Measurements from ENCODE around the gene MIAT. TPM values are rescaled to one million over a fixed set of nuclear protein-coding genes. Genes with fewer than 3 reads are reported as not detected.

The MIAT gene
- total and polyA plus RNA-seq, 2 donors (not counting 1 experiment from before 2014, with no cell fraction given), result 1.9 to 10.2 TPM

DNA sequence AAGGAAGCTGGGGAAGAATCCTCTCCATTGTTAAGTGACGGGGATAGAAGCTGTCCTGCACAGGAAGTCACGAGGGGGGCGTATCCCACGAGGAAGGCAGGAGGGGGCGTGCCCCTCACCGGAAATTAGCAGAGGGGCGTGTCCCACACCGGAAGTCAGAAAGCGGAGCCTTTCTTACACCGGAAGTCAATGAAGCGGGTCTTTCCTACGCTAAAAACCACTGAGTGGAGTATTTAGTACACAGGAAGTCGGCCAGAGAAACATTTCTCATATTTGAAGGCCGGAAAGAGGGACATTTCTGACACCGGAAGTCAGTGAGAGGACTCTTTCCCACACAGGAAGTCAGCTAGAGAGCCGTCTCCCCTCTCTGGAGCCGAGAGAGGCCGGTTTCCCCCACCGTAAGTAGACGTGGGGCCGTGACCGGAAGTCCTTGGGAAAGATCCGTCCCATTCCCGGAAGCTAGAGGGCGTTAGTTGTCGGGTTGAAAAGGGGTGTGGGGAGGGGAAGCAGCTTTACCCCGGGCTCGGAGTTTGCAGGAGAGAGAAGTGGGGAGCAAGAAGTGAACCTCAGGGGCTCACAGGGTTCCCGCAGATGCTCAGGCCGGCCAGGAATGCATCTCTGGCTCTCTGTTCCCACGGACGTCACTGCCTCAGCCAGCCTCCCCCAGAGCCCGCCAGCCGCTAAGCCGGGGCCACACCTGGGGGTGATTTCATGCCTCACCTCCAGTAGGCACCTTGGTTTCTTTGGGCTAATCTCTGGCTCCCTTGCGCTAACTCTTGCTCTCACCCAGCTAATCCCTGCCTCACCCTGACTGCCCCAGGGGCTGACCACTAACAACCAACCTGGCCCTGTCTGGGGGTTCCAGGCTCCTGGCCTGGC, 15.4 kb downstream of the MIAT start:
- Histone ChIP-seq H3K79me2 (ENCODE audit: control insufficient read depth, insufficient read depth, low read length) (peaks cover 14% of the 10 kb centered on the region), H3K9me3 (ENCODE audit: control insufficient read depth, insufficient read depth, low read depth, low read length) (no peaks in the 10 kb centered on the region), H3K9ac (ENCODE audit: insufficient read depth, low read length) (peak overlapping the region; percentile 80), H3K4me1 (ENCODE audit: control insufficient read depth, extremely low read depth, insufficient read depth, low read length) (peaks cover 2% of the 10 kb centered on the region), H2AFZ (ENCODE audit: low read length) (peak overlapping the region; percentile 88), H3K27me3 (ENCODE audit: control insufficient read depth, insufficient read depth, low read length) (no peaks in the 10 kb centered on the region), H3K4me3 (replicated peaks in 1 of 4; ENCODE audit: control extremely low read depth in 1 of 4, insufficient read depth in 1 of 4, low read depth in 3 of 4, low read length in 4 of 4) (peak overlapping the region; percentile 73 to 95 (median 84)), H3K27ac (ENCODE audit: insufficient read depth, low read length) (peak overlapping the region; percentile 96), H3K4me2 (ENCODE audit: extremely low read depth, insufficient read depth, low read length) (peak overlapping the region; percentile 87), H4K20me1 (ENCODE audit: control insufficient read depth, extremely low read depth, insufficient read depth, low read length) (no peaks in the 10 kb centered on the region), H3K36me3 (ENCODE audit: control insufficient read depth, insufficient read depth, low read length) (no peaks in the 10 kb centered on the region)
- peak; percentile 96 to 97 for DNase-seq (ENCODE audit: low read depth in 2 of 2)
- TF ChIP-seq, protein P1, sequence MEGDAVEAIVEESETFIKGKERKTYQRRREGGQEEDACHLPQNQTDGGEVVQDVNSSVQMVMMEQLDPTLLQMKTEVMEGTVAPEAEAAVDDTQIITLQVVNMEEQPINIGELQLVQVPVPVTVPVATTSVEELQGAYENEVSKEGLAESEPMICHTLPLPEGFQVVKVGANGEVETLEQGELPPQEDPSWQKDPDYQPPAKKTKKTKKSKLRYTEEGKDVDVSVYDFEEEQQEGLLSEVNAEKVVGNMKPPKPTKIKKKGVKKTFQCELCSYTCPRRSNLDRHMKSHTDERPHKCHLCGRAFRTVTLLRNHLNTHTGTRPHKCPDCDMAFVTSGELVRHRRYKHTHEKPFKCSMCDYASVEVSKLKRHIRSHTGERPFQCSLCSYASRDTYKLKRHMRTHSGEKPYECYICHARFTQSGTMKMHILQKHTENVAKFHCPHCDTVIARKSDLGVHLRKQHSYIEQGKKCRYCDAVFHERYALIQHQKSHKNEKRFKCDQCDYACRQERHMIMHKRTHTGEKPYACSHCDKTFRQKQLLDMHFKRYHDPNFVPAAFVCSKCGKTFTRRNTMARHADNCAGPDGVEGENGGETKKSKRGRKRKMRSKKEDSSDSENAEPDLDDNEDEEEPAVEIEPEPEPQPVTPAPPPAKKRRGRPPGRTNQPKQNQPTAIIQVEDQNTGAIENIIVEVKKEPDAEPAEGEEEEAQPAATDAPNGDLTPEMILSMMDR (conservative IDR thresholded peaks at IDR 0.05 in 1 of 2, IDR thresholded peaks at IDR 0.05 in 1 of 2; ENCODE audit: low read depth in 1 of 2, low read length in 2 of 2), result peak; percentile 35 to 67
- no peak for TF ChIP-seq EZH2 (IDR thresholded peaks at IDR 0.05; ENCODE audit: low read length, missing control alignments)

DNA sequence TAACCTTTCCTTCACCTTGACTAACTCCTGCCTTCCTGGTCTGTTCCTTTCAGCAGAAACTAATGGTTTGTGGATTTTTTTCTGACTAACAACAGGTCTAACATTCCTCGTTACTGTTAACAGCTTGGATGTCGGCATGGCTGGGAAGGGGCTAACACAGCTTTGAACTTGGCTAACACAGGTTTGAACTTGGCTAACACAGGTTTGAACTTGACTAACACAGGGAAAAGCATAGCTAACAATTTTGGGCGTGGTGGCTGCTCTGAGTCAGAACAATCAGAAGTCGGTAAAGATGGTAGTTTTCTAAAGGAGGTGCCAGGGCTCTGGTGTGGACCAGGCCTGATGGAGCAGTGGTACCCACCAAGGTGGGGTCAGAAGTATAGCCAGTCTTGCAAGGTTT, 16.1 kb downstream of the MIAT start:
- TF ChIP-seq, protein P1 (conservative IDR thresholded peaks at IDR 0.05 in 1 of 2, IDR thresholded peaks at IDR 0.05 in 1 of 2; ENCODE audit: low read depth in 1 of 2, low read length in 2 of 2), result no peak
- no peak for TF ChIP-seq EZH2 (IDR thresholded peaks at IDR 0.05; ENCODE audit: low read length, missing control alignments)
- H4K20me1 ChIP-seq (ENCODE audit: control insufficient read depth, extremely low read depth, insufficient read depth, low read length), result no peaks in the 10 kb centered on the region
- H3K79me2 ChIP-seq (ENCODE audit: control insufficient read depth, insufficient read depth, low read length), result peaks cover 14% of the 10 kb centered on the region
- H3K27me3 ChIP-seq (ENCODE audit: control insufficient read depth, insufficient read depth, low read length), result no peaks in the 10 kb centered on the region
- H2AFZ ChIP-seq (ENCODE audit: low read length), result no peak overlapping the region
- no peaks in the 10 kb centered on the region for H3K36me3 ChIP-seq (ENCODE audit: control insufficient read depth, insufficient read depth, low read length)
- H3K9ac ChIP-seq (ENCODE audit: insufficient read depth, low read length), result peak overlapping the region; percentile 80
- peak; percentile 12 to 58 for DNase-seq (ENCODE audit: low read depth in 2 of 2)
- H3K27ac ChIP-seq (ENCODE audit: insufficient read depth, low read length), result peak overlapping the region; percentile 96
- H3K9me3 ChIP-seq (ENCODE audit: control insufficient read depth, insufficient read depth, low read depth, low read length), result no peaks in the 10 kb centered on the region
- peak overlapping the region; percentile 73 to 95 (median 84) for H3K4me3 ChIP-seq (replicated peaks in 1 of 4; ENCODE audit: control extremely low read depth in 1 of 4, insufficient read depth in 1 of 4, low read depth in 3 of 4, low read length in 4 of 4)
- H3K4me2 ChIP-seq (ENCODE audit: extremely low read depth, insufficient read depth, low read length), result peak overlapping the region; percentile 87
- H3K4me1 ChIP-seq (ENCODE audit: control insufficient read depth, extremely low read depth, insufficient read depth, low read length), result peaks cover 2% of the 10 kb centered on the region

DNA sequence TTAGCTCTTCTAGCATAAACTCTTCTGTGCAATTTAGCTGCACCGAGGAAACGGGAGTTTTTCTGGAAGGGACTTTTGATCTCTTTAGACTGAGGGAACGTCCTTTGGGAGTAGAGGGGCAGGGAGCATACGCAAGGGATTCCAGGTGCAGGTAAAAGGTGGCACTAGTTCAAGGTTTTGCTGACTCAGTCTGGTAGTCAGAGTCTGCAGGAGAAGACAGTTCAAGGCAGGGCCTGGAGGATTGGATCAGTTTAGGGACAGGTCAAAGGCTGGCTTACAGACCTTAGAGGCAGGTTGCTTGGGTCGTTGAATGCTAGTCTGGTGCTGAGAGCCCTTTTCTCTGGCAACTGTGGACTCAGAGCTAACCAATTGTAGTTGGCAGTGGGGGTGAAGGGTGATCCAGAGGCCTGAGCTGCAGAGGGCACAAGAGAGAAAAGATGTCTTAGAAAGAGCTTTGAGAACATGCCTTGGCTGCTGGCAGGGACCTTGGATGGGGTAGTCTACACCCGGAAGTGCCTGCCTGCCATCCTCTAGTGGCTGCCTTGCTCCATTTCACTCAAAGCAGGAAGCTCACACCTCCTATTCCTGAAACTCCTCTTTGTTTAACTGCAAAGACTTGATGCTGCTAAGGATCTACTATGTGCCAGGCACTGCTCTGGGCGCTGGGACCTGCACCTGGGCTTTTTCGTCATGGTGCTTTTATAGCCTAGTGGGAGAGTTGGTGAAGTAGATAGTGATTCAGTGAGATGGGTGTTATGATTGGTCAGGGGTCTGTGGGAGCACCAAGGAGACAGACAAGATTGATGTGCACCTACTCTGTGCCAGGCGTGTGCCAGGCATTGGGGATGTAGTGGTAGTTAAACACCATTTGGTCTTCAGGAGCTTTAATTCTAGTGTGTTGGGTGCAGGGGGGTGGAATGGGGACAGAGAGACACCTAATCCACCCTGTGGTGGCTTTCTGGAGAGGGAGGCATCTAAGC, 17.1 kb downstream of the MIAT start:
- TF ChIP-seq, protein P1 (conservative IDR thresholded peaks at IDR 0.05 in 1 of 2, IDR thresholded peaks at IDR 0.05 in 1 of 2; ENCODE audit: low read depth in 1 of 2, low read length in 2 of 2), result no peak
- no peak for TF ChIP-seq EZH2 (IDR thresholded peaks at IDR 0.05; ENCODE audit: low read length, missing control alignments)
- Histone ChIP-seq H3K27me3 (ENCODE audit: control insufficient read depth, insufficient read depth, low read length) (no peaks in the 10 kb centered on the region), H3K36me3 (ENCODE audit: control insufficient read depth, insufficient read depth, low read length) (no peaks in the 10 kb centered on the region), H4K20me1 (ENCODE audit: control insufficient read depth, extremely low read depth, insufficient read depth, low read length) (no peaks in the 10 kb centered on the region), H3K79me2 (ENCODE audit: control insufficient read depth, insufficient read depth, low read length) (peaks cover 14% of the 10 kb centered on the region), H3K27ac (ENCODE audit: insufficient read depth, low read length) (no peak overlapping the region), H3K4me1 (ENCODE audit: control insufficient read depth, extremely low read depth, insufficient read depth, low read length) (peaks cover 2% of the 10 kb centered on the region), H3K9ac (ENCODE audit: insufficient read depth, low read length) (no peak overlapping the region), H2AFZ (ENCODE audit: low read length) (no peak overlapping the region), H3K9me3 (ENCODE audit: control insufficient read depth, insufficient read depth, low read depth, low read length) (no peaks in the 10 kb centered on the region), H3K4me2 (ENCODE audit: extremely low read depth, insufficient read depth, low read length) (peak overlapping the region; percentile 87), H3K4me3 (replicated peaks in 1 of 4; ENCODE audit: control extremely low read depth in 1 of 4, insufficient read depth in 1 of 4, low read depth in 3 of 4, low read length in 4 of 4) (peak overlapping the region in 2 of 4 experiments; percentile 80 to 95)
- no peak for DNase-seq (ENCODE audit: low read depth in 2 of 2)
